Endothelial cell of umbilical vein (primary cell): ENCODE results near the gene GNAL.

ENCODE experiments used
- CTCF ChIP-seq, 2 donors: IDR thresholded peaks; 1 replicate in 1 of 2; 2 replicates in 1 of 2; pipeline ENCODE4 v1.5.1; 2011; ENCODE audit warnings: low read length in 2 of 2, mild to moderate bottlenecking in 2 of 2, moderate library complexity in 2 of 2, control low read depth in 1 of 2, inconsistent platforms in 1 of 2, low read depth in 1 of 2; ENCODE audit not compliant: insufficient read depth in 1 of 2; ENCODE audit errors: extremely low read depth in 1 of 2
- GATA2 ChIP-seq: IDR thresholded peaks from 2 replicates; pipeline ENCODE4 v1.7.0; 2011; ENCODE audit warnings: low read depth, mild to moderate bottlenecking, moderate library complexity, mixed read lengths, low read length; ENCODE audit not compliant: insufficient read length, insufficient read depth
- JUN ChIP-seq: IDR thresholded peaks from 2 replicates; pipeline ENCODE4 v1.6.1; 2011; ENCODE audit warnings: borderline replicate concordance, low read depth; ENCODE audit not compliant: insufficient read length, insufficient read depth
- MYC ChIP-seq: IDR thresholded peaks from one replicate; pipeline ENCODE4 v1.6.1; 2011; ENCODE audit warnings: mild to moderate bottlenecking, low read depth, low read length
- POLR2AphosphoS5 ChIP-seq: IDR thresholded peaks from 2 replicates; pipeline ENCODE4 v1.6.1; 2012; ENCODE audit warnings: low read depth, mild to moderate bottlenecking, control low read depth, low read length, moderate library complexity; ENCODE audit not compliant: insufficient read depth

GRCh38 chr18:11658019-11658418 is 31.0 kb upstream of the GNAL start:
- TF ChIP-seq CTCF (IDR thresholded peaks at IDR 0.05; ENCODE audit: extremely low read depth in 1 of 2, insufficient read depth in 1 of 2, low read depth in 1 of 2, low read length in 2 of 2) (no peak), JUN (no peak), POLR2AphosphoS5 (no peak), GATA2 (no peak), MYC (no peak)
